GM12878 (cell line): ENCODE measurements around the gene NFYC. TPM values are rescaled to one million over a fixed set of nuclear protein-coding genes. Genes with fewer than 3 reads are reported as not detected.

ENCODE experiments used
- ATAC-seq: fragments of 200-7000 bp; cut with Tn5 transposase; 3 replicates; pipeline ENCODE4 v1.9.1; 2020; ENCODE audit warnings: mild to moderate bottlenecking, moderate library complexity
- BruUV-seq: library from RNA; stranded (reverse); fragments of 400-500 nt; replicated peaks from 2 replicates; lab custom pipeline; 2021; lab: Mats Ljungman, UMichigan
- CTCF ChIA-PET: fragments of 300-600 bp; sonication (Branson Sonifier 250); formaldehyde crosslinking; extraction: SDS; loops from one replicate; lab custom pipeline; 2021; ENCODE audit warnings: inconsistent platforms; lab: Yijun Ruan, JAX
- POLR2A ChIA-PET: fragments of 350-600 bp; formaldehyde crosslinking; extraction: SDS; loops from one replicate; lab custom pipeline; 2021; ENCODE audit warnings: inconsistent platforms; lab: Charles Lee
- RAD21 ChIA-PET: fragments of 300-600 bp; sonication (Branson Sonifier 250); formaldehyde crosslinking; loops from one replicate; lab custom pipeline; 2023; ENCODE audit warnings: antibody characterized with exemption; ENCODE audit not compliant: unreplicated experiment; lab: Charles Lee
- SMC1A ChIA-PET: fragments of 300-600 bp; sonication (Branson Sonifier 250); formaldehyde crosslinking; loops from one replicate; lab custom pipeline; 2023; ENCODE audit not compliant: unreplicated experiment, uncharacterized antibody; lab: Charles Lee
- DNase-seq: peaks from one replicate; pipeline ENCODE4 v3.0.0-alpha.2; 2011; ENCODE audit warnings: low read depth, low spot score
- FAIRE-seq: peaks from 3 replicates; lab custom pipeline; 2011; peaks lifted over from hg19 to GRCh38; lab: Jason Lieb, UNC
- H2AFZ ChIP-seq: 2 replicates; pipeline ENCODE4 v1.6.0; 2011; ENCODE audit warnings: low read depth, low read length, control low read depth; ENCODE audit not compliant: control insufficient read depth
- H3K27ac ChIP-seq: 2 replicates; pipeline ENCODE4 v1.5.1; 2011; ENCODE audit warnings: control low read depth; ENCODE audit not compliant: control insufficient read depth, insufficient read depth
- H3K27me3 ChIP-seq, 2 experiments: replicated peaks in 1 of 2; 2 replicates each; pipeline versions ENCODE4 v1.6.0 to v1.6.1; 2011; ENCODE audit warnings: low read length in 1 of 2; ENCODE audit not compliant: control insufficient read depth in 2 of 2, insufficient read depth in 2 of 2
- H3K36me3 ChIP-seq, 2 experiments: 2 replicates each; pipeline ENCODE4 v1.5.1; 2011; ENCODE audit warnings: low read length in 1 of 2; ENCODE audit not compliant: control insufficient read depth in 2 of 2, insufficient read depth in 2 of 2
- H3K4me1 ChIP-seq: 2 replicates; pipeline ENCODE4 v1.6.1; 2011; ENCODE audit warnings: mild to moderate bottlenecking, low read length, moderate library complexity, mixed read lengths; ENCODE audit not compliant: control insufficient read depth, insufficient read depth
- H3K4me2 ChIP-seq: 2 replicates; pipeline ENCODE4 v1.6.0; 2011; ENCODE audit warnings: control low read depth; ENCODE audit not compliant: control insufficient read depth, insufficient read depth
- H3K4me3 ChIP-seq: fragments of 200-600 bp; sonication (generic); 2 replicates; pipeline ENCODE4 v1.5.1; 2016
- H3K79me2 ChIP-seq: 2 replicates; pipeline ENCODE4 v1.6.0; 2011; ENCODE audit warnings: low read length; ENCODE audit not compliant: control insufficient read depth, insufficient read depth
- H3K9ac ChIP-seq: 2 replicates; pipeline ENCODE4 v1.8.0; 2011; ENCODE audit warnings: low read length, control low read depth, mixed read lengths; ENCODE audit not compliant: control insufficient read depth, insufficient read depth
- H3K9me3 ChIP-seq: replicated peaks from 3 replicates; pipeline ENCODE4 v1.5.1; 2011; ENCODE audit warnings: mild to moderate bottlenecking, low read length; ENCODE audit not compliant: control insufficient read depth, insufficient read depth
- H4K20me1 ChIP-seq: 2 replicates; pipeline ENCODE4 v1.6.0; 2011; ENCODE audit not compliant: control insufficient read depth, insufficient read depth
- BCL11A ChIP-seq: IDR thresholded peaks from 2 replicates; pipeline ENCODE4 v1.6.1; 2011; ENCODE audit warnings: low read depth, low read length
- CREM ChIP-seq: IDR thresholded peaks from 2 replicates; pipeline ENCODE4 v1.6.1; 2014; ENCODE audit warnings: antibody characterized with exemption, low read depth
- EED ChIP-seq: sonication (generic); IDR thresholded peaks from 2 replicates; pipeline ENCODE4 v1.6.1; 2016; ENCODE audit warnings: antibody characterized with exemption, low read depth
- IKZF2 ChIP-seq, 2 experiments: fragments of 450-650 bp; IDR thresholded peaks; 2 replicates each; pipeline ENCODE4 v1.6.1; 2017; ENCODE audit warnings: mild to moderate bottlenecking in 2 of 2, moderate library complexity in 2 of 2
- JUNB ChIP-seq: IDR thresholded peaks from 2 replicates; pipeline ENCODE4 v1.6.1; 2016; ENCODE audit warnings: antibody characterized with exemption, mild to moderate bottlenecking
- MTA2 ChIP-seq: fragments of 450-650 bp; IDR thresholded peaks from 2 replicates; pipeline ENCODE4 v1.6.1; 2016; ENCODE audit warnings: low read depth, mild to moderate bottlenecking, moderate library complexity
- NFXL1 ChIP-seq: fragments of 450-650 bp; IDR thresholded peaks from 2 replicates; pipeline ENCODE4 v1.6.1; 2017; ENCODE audit warnings: antibody characterized with exemption, mild to moderate bottlenecking, borderline replicate concordance
- NRF1 ChIP-seq: conservative IDR thresholded peaks from 2 replicates; pipeline ENCODE4 v1.6.1; 2011; ENCODE audit warnings: mild to moderate bottlenecking, low read depth, low read length, improper control_type of control experiment
- RBBP5 ChIP-seq: fragments of 200-600 bp; sonication (generic); conservative IDR thresholded peaks from 2 replicates; pipeline ENCODE4 v1.6.1; 2016
- RCOR1 ChIP-seq: conservative IDR thresholded peaks from 2 replicates; pipeline ENCODE4 v1.6.1; 2012; ENCODE audit warnings: low read depth, low read length, improper control_type of control experiment
- SMARCA5 ChIP-seq: fragments of 450-650 bp; IDR thresholded peaks from 2 replicates; pipeline ENCODE4 v1.6.1; 2017; ENCODE audit warnings: mild to moderate bottlenecking
- SPI1 ChIP-seq: IDR thresholded peaks from 2 replicates; pipeline ENCODE4 v1.6.1; 2011; ENCODE audit warnings: low read depth, mild to moderate bottlenecking, low read length, moderate library complexity, borderline replicate concordance; ENCODE audit not compliant: insufficient read depth
- STAT3 ChIP-seq: IDR thresholded peaks from 2 replicates; pipeline ENCODE4 v1.6.1; 2011; ENCODE audit warnings: low read depth, low read length, improper control_type of control experiment
- TCF7 ChIP-seq: IDR thresholded peaks from 2 replicates; pipeline ENCODE4 v1.6.1; 2014; ENCODE audit warnings: antibody characterized with exemption, borderline replicate concordance
- ZNF217 ChIP-seq: fragments of 450-650 bp; IDR thresholded peaks from 2 replicates; pipeline ENCODE4 v1.6.1; 2017; ENCODE audit warnings: antibody characterized with exemption, mild to moderate bottlenecking
- ZNF274 ChIP-seq: IDR thresholded peaks from one replicate; pipeline ENCODE4 v1.8.0; 2011; ENCODE audit not compliant: insufficient read length, insufficient read depth
- in situ Hi-C: fragments of 300-500 bp; cut with MboI; formaldehyde crosslinking; loops from 9 replicates; pipeline ENCODE4 v1.14.3; 2018; ENCODE audit warnings: mixed read lengths
- intact Hi-C: fragments of 100-400 bp; cut with micrococcal nuclease; formaldehyde crosslinking; loops from one replicate; pipeline ENCODE4 v1.14.2; 2022; ENCODE audit not compliant: unreplicated experiment
- polyA plus RNA-seq, 11 experiments: library from polyadenylated mRNA; depleted of rRNA in 4 of 11; unstranded in 6 of 11; stranded (reverse) in 5 of 11; fragments of >200 nt; fragmentation: Nextera tagmentation in 4 of 11; fragmentation: Illumina TruSeq in 1 of 11; extraction: Ambion mirVana in 4 of 11; extraction: Trizol in 1 of 11; gene quantifications; 1 replicate in 1 of 11; 2 replicates in 10 of 11; pipeline versions ENCODE4 v1.2.1 to v1.2.3, GENCODE V29; 2011 to 2016; ENCODE audit warnings: inconsistent platforms in 2 of 11, missing spikeins in 2 of 11, low read depth in 1 of 11
- total RNA-seq, 4 experiments: library from RNA; depleted of rRNA in 3 of 4; stranded (reverse); fragments of >200 nt in 3 of 4; fragmentation: Illumina TruSeq in 1 of 4; extraction: Trizol in 1 of 4; gene quantifications; 2 replicates each; pipeline versions ENCODE4 v1.2.1 to v1.2.3, GENCODE V29; 2013 to 2021
- TF ChIP-seq, protein P1 (sequence below): IDR thresholded peaks from 2 replicates; pipeline ENCODE4 v1.6.1; 2012; ENCODE audit warnings: mild to moderate bottlenecking, low read depth, low read length

Gene NFYC
- total and polyA plus RNA-seq, 10 of the 15 experiments (the other 5 are each of a cell fraction or from before 2014, with no cell fraction given), result 4.3 to 84.2 (median 58.3) TPM

GRCh38 chr1:40736085-40736531 is 44.6 kb downstream of the NFYC start:
- ChIA-PET SMC1A (interaction anchor here (1.0 to 2.8 kb wide), 4 partner anchors 11 to 26 kb away, joined by 3 to 10 read pairs (median 4); no protein-coding TSS in a partner anchor), RAD21 (no interaction called here), POLR2A (no interaction called here), CTCF (no interaction called here)
- H4K20me1 ChIP-seq, result no peaks in the 10 kb centered on the region
- no peak overlapping the region for H3K27ac ChIP-seq
- peaks cover 1 to 15% of the 10 kb centered on the region in 2 experiments; a peak in 1 of 4 replicates for H3K36me3 ChIP-seq
- H3K9ac ChIP-seq, result no peak overlapping the region
- no peak for DNase-seq
- ATAC-seq, result no peak
- in situ Hi-C loops, result no loop called here
- no peaks in the 10 kb centered on the region for H3K27me3 ChIP-seq
- H3K4me1 ChIP-seq, result no peaks in the 10 kb centered on the region
- peaks cover 38% of the 10 kb centered on the region for H3K79me2 ChIP-seq
- no peak overlapping the region for H2AFZ ChIP-seq
- TF ChIP-seq ZNF217 (no peak), NRF1 (no peak), TCF7 (no peak), NFXL1 (no peak), EED (no peak), SMARCA5 (no peak), SPI1 (no peak), MTA2 (no peak), JUNB (no peak), ZNF274 (no peak), BCL11A (no peak), CREM (no peak), IKZF2 (IDR thresholded peaks at IDR 0.05) (no peak), STAT3 (no peak), RCOR1 (no peak), RBBP5 (no peak)
- TF ChIP-seq, protein P1, sequence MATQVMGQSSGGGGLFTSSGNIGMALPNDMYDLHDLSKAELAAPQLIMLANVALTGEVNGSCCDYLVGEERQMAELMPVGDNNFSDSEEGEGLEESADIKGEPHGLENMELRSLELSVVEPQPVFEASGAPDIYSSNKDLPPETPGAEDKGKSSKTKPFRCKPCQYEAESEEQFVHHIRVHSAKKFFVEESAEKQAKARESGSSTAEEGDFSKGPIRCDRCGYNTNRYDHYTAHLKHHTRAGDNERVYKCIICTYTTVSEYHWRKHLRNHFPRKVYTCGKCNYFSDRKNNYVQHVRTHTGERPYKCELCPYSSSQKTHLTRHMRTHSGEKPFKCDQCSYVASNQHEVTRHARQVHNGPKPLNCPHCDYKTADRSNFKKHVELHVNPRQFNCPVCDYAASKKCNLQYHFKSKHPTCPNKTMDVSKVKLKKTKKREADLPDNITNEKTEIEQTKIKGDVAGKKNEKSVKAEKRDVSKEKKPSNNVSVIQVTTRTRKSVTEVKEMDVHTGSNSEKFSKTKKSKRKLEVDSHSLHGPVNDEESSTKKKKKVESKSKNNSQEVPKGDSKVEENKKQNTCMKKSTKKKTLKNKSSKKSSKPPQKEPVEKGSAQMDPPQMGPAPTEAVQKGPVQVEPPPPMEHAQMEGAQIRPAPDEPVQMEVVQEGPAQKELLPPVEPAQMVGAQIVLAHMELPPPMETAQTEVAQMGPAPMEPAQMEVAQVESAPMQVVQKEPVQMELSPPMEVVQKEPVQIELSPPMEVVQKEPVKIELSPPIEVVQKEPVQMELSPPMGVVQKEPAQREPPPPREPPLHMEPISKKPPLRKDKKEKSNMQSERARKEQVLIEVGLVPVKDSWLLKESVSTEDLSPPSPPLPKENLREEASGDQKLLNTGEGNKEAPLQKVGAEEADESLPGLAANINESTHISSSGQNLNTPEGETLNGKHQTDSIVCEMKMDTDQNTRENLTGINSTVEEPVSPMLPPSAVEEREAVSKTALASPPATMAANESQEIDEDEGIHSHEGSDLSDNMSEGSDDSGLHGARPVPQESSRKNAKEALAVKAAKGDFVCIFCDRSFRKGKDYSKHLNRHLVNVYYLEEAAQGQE, result no peak
- no TSS peak for BruUV-seq
- FAIRE-seq, result no peak
- intact Hi-C loops, result no loop called here
- no peaks in the 10 kb centered on the region for H3K9me3 ChIP-seq
- no peak overlapping the region for H3K4me3 ChIP-seq
- H3K4me2 ChIP-seq, result no peak overlapping the region
